ENCODE measurements around the gene ABCC4.
A peak's percentile ranks its signal among the peaks of the same experiment; 100 is the strongest.

The ABCC4 gene

GRCh38 chr13:95220611-95221010 lies 80.6 kb downstream of the ABCC4 start (continued):
- TF ChIP-seq, protein P1, sequence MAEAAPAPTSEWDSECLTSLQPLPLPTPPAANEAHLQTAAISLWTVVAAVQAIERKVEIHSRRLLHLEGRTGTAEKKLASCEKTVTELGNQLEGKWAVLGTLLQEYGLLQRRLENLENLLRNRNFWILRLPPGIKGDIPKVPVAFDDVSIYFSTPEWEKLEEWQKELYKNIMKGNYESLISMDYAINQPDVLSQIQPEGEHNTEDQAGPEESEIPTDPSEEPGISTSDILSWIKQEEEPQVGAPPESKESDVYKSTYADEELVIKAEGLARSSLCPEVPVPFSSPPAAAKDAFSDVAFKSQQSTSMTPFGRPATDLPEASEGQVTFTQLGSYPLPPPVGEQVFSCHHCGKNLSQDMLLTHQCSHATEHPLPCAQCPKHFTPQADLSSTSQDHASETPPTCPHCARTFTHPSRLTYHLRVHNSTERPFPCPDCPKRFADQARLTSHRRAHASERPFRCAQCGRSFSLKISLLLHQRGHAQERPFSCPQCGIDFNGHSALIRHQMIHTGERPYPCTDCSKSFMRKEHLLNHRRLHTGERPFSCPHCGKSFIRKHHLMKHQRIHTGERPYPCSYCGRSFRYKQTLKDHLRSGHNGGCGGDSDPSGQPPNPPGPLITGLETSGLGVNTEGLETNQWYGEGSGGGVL (tag by site-specific recombination; IDR thresholded peaks at IDR 0.05) = no peak
- no peak for TF ChIP-seq ZNF830 (tag by site-specific recombination; IDR thresholded peaks at IDR 0.05; ENCODE audit: low read depth)

DNA sequence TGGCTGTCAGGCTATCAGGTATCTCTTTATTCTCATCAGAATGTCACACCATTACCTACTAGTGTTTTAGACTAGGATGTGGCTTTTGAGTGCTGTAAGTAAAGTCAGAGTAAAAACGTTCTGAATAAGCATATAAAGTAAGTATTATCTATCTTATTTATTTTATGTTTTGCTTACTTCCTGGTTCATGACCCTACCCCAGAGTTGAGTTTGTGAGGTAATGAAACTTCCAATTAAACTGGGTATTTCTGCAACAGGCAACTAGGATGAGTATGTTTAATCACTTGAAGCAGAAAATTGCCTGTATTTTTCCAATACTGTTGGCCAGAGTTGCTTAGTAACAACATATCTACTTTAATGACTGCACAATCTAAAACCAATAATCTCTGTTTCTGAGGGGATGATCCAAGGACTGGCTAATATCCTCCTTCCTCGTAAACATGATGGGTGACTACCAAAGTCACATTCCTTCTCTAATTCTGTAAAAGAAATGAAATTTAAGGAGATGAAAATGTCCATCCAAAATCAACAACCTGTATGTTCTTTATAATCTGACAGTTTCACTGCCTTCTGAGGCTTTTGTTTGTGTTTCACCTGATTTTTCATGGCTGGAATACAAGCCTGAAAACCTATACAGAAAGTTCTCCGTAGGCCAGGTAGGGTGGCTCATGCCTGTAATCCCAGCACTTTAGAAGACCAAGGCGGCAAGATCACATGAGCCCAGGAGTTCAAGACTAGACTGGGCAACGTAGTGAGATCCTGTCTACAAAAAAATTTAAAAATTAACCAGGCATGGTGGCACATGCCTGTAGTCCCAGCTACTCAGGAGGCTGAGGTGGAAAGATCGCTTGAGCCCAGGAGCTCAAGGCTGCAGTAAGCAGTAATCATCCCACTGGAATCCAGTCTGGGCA lies 83.1 kb downstream of the ABCC4 start:
- no peak overlapping the region for H3K27ac ChIP-seq (ENCODE audit: extremely low read depth, low read depth, low read length)
- no peak overlapping the region for H3K4me3 ChIP-seq (ENCODE audit: low read depth, low read length)
- no peak for TF ChIP-seq ZNF19 (tag by site-specific recombination; IDR thresholded peaks at IDR 0.05; ENCODE audit: low read depth)
- TF ChIP-seq ZNF121 (tag by site-specific recombination; IDR thresholded peaks at IDR 0.05) = peak; percentile 90
- TF ChIP-seq PRDM6 (tag by site-specific recombination; IDR thresholded peaks at IDR 0.05) = peak; percentile 71; the same call in 1 of the 2 replicates
- no peak for TF ChIP-seq ZNF366 (tag by site-specific recombination; conservative IDR thresholded peaks at IDR 0.05)
- H3K4me1 ChIP-seq (ENCODE audit: control insufficient read depth, insufficient read depth, low read length) = 0 out of 2 replicates have a peak, but pooled peaks cover 3% of the 10 kb centered on the region
- POLR2A ChIA-PET = no interaction called here
- CTCF ChIA-PET = no interaction called here
- H3K36me3 ChIP-seq (ENCODE audit: control insufficient read depth in 2 of 2, insufficient read depth in 1 of 2, low read length in 2 of 2) = no peaks in the 10 kb centered on the region
- no peaks in the 10 kb centered on the region for H3K9me3 ChIP-seq (ENCODE audit: control insufficient read depth, insufficient read depth, low read depth, low read length)

GRCh38 chr13:95216182-95216581 lies 85.1 kb downstream of the ABCC4 start:
- TF ChIP-seq ZEB2 (tag by site-specific recombination; IDR thresholded peaks at IDR 0.05) (no peak), GFI1B (tag by site-specific recombination; IDR thresholded peaks at IDR 0.05) (no peak), AEBP2 (tag by site-specific recombination; IDR thresholded peaks at IDR 0.05; ENCODE audit: borderline replicate concordance) (no peak)
- Histone ChIP-seq H3K4me3 (ENCODE audit: low read depth, low read length) (no peak overlapping the region), H3K9me3 (ENCODE audit: control insufficient read depth, insufficient read depth, low read depth, low read length) (no peaks in the 10 kb centered on the region), H3K36me3 (ENCODE audit: control insufficient read depth in 2 of 2, insufficient read depth in 1 of 2, low read length in 2 of 2) (no peaks in the 10 kb centered on the region), H3K27ac (ENCODE audit: extremely low read depth, low read depth, low read length) (no peak overlapping the region), H3K4me1 (ENCODE audit: control insufficient read depth, insufficient read depth, low read length) (0 out of 2 replicates have a peak, but pooled peaks cover 3% of the 10 kb centered on the region)
- POLR2A ChIA-PET = no interaction called here
- CTCF ChIA-PET = interaction anchor here (1.1 kb wide), 1 partner anchor 24 kb away, joined by 6 read pairs; no protein-coding TSS in a partner anchor

GRCh38 chr13:95212983-95213850 lies 88.0 kb downstream of the ABCC4 start:
- Histone ChIP-seq H3K4me1 (ENCODE audit: control insufficient read depth, insufficient read depth, low read length) (no peaks in the 10 kb centered on the region), H3K4me3 (ENCODE audit: low read depth, low read length) (no peak overlapping the region), H3K9me3 (ENCODE audit: control insufficient read depth, insufficient read depth, low read depth, low read length) (no peaks in the 10 kb centered on the region), H3K36me3 (ENCODE audit: control insufficient read depth in 2 of 2, insufficient read depth in 1 of 2, low read length in 2 of 2) (peaks cover 0 to 3% of the 10 kb centered on the region in 2 experiments; a peak in 1 of 3 replicates), H3K27ac (ENCODE audit: extremely low read depth, low read depth, low read length) (no peak overlapping the region)
- CTCF ChIA-PET = interaction anchor here (0.9 kb wide), 1 partner anchor 21 kb away, joined by 3 read pairs; no protein-coding TSS in a partner anchor
- POLR2A ChIA-PET = no interaction called here
- TF ChIP-seq ZXDB (tag by site-specific recombination; IDR thresholded peaks at IDR 0.05) = no peak
- no peak for TF ChIP-seq ZNF169 (tag by site-specific recombination; IDR thresholded peaks at IDR 0.05)
- TF ChIP-seq, protein P2, sequence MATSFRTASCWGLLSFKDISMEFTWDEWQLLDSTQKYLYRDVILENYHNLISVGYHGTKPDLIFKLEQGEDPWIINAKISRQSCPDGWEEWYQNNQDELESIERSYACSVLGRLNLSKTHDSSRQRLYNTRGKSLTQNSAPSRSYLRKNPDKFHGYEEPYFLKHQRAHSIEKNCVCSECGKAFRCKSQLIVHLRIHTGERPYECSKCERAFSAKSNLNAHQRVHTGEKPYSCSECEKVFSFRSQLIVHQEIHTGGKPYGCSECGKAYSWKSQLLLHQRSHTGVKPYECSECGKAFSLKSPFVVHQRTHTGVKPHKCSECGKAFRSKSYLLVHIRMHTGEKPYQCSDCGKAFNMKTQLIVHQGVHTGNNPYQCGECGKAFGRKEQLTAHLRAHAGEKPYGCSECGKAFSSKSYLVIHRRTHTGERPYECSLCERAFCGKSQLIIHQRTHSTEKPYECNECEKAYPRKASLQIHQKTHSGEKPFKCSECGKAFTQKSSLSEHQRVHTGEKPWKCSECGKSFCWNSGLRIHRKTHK (tag by site-specific recombination; IDR thresholded peaks at IDR 0.05) = no peak
- no peak for TF ChIP-seq ZIC2 (tag by site-specific recombination; IDR thresholded peaks at IDR 0.05)
